Endothelial cell of umbilical vein (primary cell): ENCODE measurements around the gene RAB44. TPM values are rescaled to one million over a fixed set of nuclear protein-coding genes. Genes with fewer than 3 reads are reported as not detected.

Experiments
- BruUV-seq: library from RNA; stranded (reverse); fragments of 400-500 nt; replicated peaks from 2 replicates; lab custom pipeline; 2021; lab: Mats Ljungman, UMichigan
- CTCF ChIA-PET: fragments of 300-600, 350-600 bp; sonication (Branson Sonifier 250); formaldehyde crosslinking; loops from one replicate; lab custom pipeline; 2021; ENCODE audit warnings: antibody characterized with exemption, inconsistent platforms; lab: Charles Lee
- POLR2A ChIA-PET: fragments of 300-600, 350-600 bp; sonication (Branson Sonifier 250); formaldehyde crosslinking; loops from one replicate; lab custom pipeline; 2021; ENCODE audit warnings: antibody characterized with exemption, inconsistent platforms; lab: Charles Lee
- DNase-seq: peaks from one replicate; pipeline ENCODE4 v3.0.0-alpha.2; 2011; ENCODE audit warnings: low read depth, low spot score
- FAIRE-seq: peaks from 2 replicates; lab custom pipeline; 2011; peaks lifted over from hg19 to GRCh38; lab: Jason Lieb, UNC
- H2AFZ ChIP-seq: 2 replicates; pipeline ENCODE4 v1.6.0; 2012; ENCODE audit warnings: low read depth, low read length, control low read depth, inconsistent platforms
- H3K27ac ChIP-seq: 2 replicates; pipeline ENCODE4 v1.5.1; 2011; ENCODE audit warnings: low read depth, mild to moderate bottlenecking, control low read depth, low read length, moderate library complexity; ENCODE audit not compliant: insufficient read depth
- H3K27me3 ChIP-seq, 2 experiments: 2 replicates each; pipeline versions ENCODE4 v1.6.0 to v1.6.1; 2011; ENCODE audit warnings: low read length in 2 of 2, mixed read lengths in 1 of 2; ENCODE audit not compliant: control insufficient read depth in 2 of 2, insufficient read depth in 2 of 2
- H3K36me3 ChIP-seq, 2 experiments: 2 replicates in 1 of 2; 3 replicates in 1 of 2; pipeline ENCODE4 v1.5.1; 2011; ENCODE audit warnings: low read length in 2 of 2, mild to moderate bottlenecking in 1 of 2, moderate library complexity in 1 of 2; ENCODE audit not compliant: control insufficient read depth in 2 of 2, insufficient read depth in 2 of 2; ENCODE audit errors: extremely low read depth in 1 of 2
- H3K4me1 ChIP-seq: 3 replicates; pipeline ENCODE4 v1.5.1; 2011; ENCODE audit warnings: mild to moderate bottlenecking, low read length; ENCODE audit not compliant: control insufficient read depth, insufficient read depth; ENCODE audit errors: extremely low read depth
- H3K4me2 ChIP-seq: 2 replicates; pipeline ENCODE4 v1.6.1; 2011; ENCODE audit warnings: low read length, control low read depth, mixed read lengths; ENCODE audit not compliant: insufficient read depth
- H3K4me3 ChIP-seq, 3 experiments: fragments of 200-600 bp in 1 of 3; sonication (generic), shearing (Covaris generic) in 1 of 3; replicated peaks in 1 of 3; 2 replicates each; pipeline ENCODE4 v1.5.1; 2011 to 2016; ENCODE audit warnings: control low read depth in 3 of 3, low read length in 3 of 3, mild to moderate bottlenecking in 2 of 3, inconsistent platforms in 1 of 3, low read depth in 1 of 3, moderate library complexity in 1 of 3; ENCODE audit not compliant: insufficient read depth in 1 of 3
- H3K79me2 ChIP-seq: 2 replicates; pipeline ENCODE4 v1.6.0; 2012; ENCODE audit warnings: low read length, inconsistent platforms; ENCODE audit not compliant: control insufficient read depth, insufficient read depth
- H3K9ac ChIP-seq: replicated peaks from 2 replicates; pipeline ENCODE3; 2011; ENCODE audit warnings: low read length, control low read depth; ENCODE audit not compliant: insufficient read depth; ENCODE audit errors: extremely low read depth
- H3K9me1 ChIP-seq: replicated peaks from 3 replicates; pipeline ENCODE4 v1.6.0; 2011; ENCODE audit warnings: mild to moderate bottlenecking, low read length; ENCODE audit not compliant: control insufficient read depth, insufficient read depth; ENCODE audit errors: extremely low read depth
- H3K9me3 ChIP-seq: replicated peaks from 2 replicates; pipeline ENCODE4 v1.5.1; 2012; ENCODE audit warnings: low read length, inconsistent platforms; ENCODE audit not compliant: control insufficient read depth, insufficient read depth
- H4K20me1 ChIP-seq: replicated peaks from 2 replicates; pipeline ENCODE3; 2011; ENCODE audit warnings: mild to moderate bottlenecking, low read length; ENCODE audit not compliant: control insufficient read depth, insufficient read depth; ENCODE audit errors: extremely low read depth
- CTCF ChIP-seq, 2 donors: IDR thresholded peaks; 1 replicate in 1 of 2; 2 replicates in 1 of 2; pipeline ENCODE4 v1.5.1; 2011; ENCODE audit warnings: low read length in 2 of 2, mild to moderate bottlenecking in 2 of 2, moderate library complexity in 2 of 2, control low read depth in 1 of 2, inconsistent platforms in 1 of 2, low read depth in 1 of 2; ENCODE audit not compliant: insufficient read depth in 1 of 2; ENCODE audit errors: extremely low read depth in 1 of 2
- EZH2 ChIP-seq: IDR thresholded peaks from 2 replicates; pipeline ENCODE4 v1.6.1; 2012; ENCODE audit warnings: borderline replicate concordance, low read depth, mild to moderate bottlenecking, moderate library complexity, low read length, inconsistent platforms; ENCODE audit not compliant: severe bottlenecking
- FOS ChIP-seq: IDR thresholded peaks from 2 replicates; pipeline ENCODE4 v1.6.1; 2011; ENCODE audit warnings: mild to moderate bottlenecking, low read length, moderate library complexity, borderline replicate concordance; ENCODE audit not compliant: insufficient read depth
- GATA2 ChIP-seq: IDR thresholded peaks from 2 replicates; pipeline ENCODE4 v1.7.0; 2011; ENCODE audit warnings: low read depth, mild to moderate bottlenecking, moderate library complexity, mixed read lengths, low read length; ENCODE audit not compliant: insufficient read length, insufficient read depth
- JUN ChIP-seq: IDR thresholded peaks from 2 replicates; pipeline ENCODE4 v1.6.1; 2011; ENCODE audit warnings: borderline replicate concordance, low read depth; ENCODE audit not compliant: insufficient read length, insufficient read depth
- MYC ChIP-seq: IDR thresholded peaks from one replicate; pipeline ENCODE4 v1.6.1; 2011; ENCODE audit warnings: mild to moderate bottlenecking, low read depth, low read length
- POLR2A ChIP-seq: IDR thresholded peaks from 2 replicates; pipeline ENCODE4 v1.6.1; 2012; ENCODE audit warnings: low read depth, mild to moderate bottlenecking, control low read depth, low read length
- POLR2AphosphoS5 ChIP-seq: IDR thresholded peaks from 2 replicates; pipeline ENCODE4 v1.6.1; 2012; ENCODE audit warnings: low read depth, mild to moderate bottlenecking, control low read depth, low read length, moderate library complexity; ENCODE audit not compliant: insufficient read depth
- dilution Hi-C: fragments of 300-500 bp; cut with MboI; formaldehyde crosslinking; loops from one replicate; pipeline ENCODE4 v1.15.0; 2019; ENCODE audit warnings: low sequenced_read_pairs; ENCODE audit not compliant: extremely low pct_ligation_motif_present
- intact Hi-C: fragments of 100-400 bp; cut with micrococcal nuclease; formaldehyde crosslinking; loops from one replicate; pipeline ENCODE4 v1.10.0; 2022
- polyA plus RNA-seq, 4 experiments: library from polyadenylated mRNA; depleted of rRNA in 3 of 4; stranded (reverse) in 3 of 4; unstranded in 1 of 4; fragments of >200 nt; gene quantifications; 2 replicates each; pipeline versions ENCODE4 v1.2.1 to v1.2.3, GENCODE V29; 2011 to 2012; ENCODE audit warnings: missing spikeins in 1 of 4
- total RNA-seq: library from RNA; stranded (reverse); gene quantifications from 2 replicates; pipeline ENCODE4 v1.2.3, GENCODE V29; 2021
- TF ChIP-seq, protein P1 (sequence below): IDR thresholded peaks from 2 replicates; pipeline ENCODE4 v1.6.1; 2011; ENCODE audit not compliant: insufficient read depth, insufficient read length

RAB44 gene
- total and polyA plus RNA-seq, 2 donors (not counting 3 experiments of a cell fraction or from before 2014, with no cell fraction given), result 0.03 to 0.11 TPM

DNA sequence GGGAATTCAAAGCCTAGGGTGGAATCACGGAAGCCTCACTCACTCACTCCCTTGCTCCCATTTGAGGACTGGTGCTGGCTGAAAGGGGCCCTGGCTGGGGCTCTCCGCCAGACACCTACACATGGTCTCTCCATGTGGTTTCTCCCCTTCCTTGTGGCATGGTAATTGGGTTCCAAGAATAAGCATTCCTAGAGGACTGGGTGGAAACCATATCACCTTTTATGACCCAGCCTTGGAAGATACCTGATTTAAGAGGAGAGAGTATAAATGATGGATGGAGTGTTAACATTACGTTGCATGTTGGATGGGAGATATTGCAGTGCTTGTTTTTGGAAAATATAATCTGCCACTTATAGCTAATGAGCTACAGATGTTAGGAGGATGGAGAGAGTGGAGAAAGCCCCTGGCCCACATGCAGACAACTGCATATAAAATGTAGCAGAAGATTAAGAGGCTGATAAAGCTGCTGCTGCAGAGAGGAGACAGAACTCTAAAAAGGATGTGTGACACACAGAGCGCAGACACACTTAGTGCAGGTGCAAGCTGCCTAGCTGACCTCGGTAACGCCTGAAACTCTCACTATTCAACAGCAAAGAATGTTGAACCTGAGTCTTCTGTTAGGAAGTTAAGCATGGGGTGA, 42.4 kb upstream of the RAB44 start:
- no TSS peak for BruUV-seq
- no peak for FAIRE-seq
- Histone ChIP-seq H3K27me3 (peaks cover 16 to 22% of the 10 kb centered on the region in 2 experiments), H3K79me2 (no peaks in the 10 kb centered on the region), H3K9me3 (no peaks in the 10 kb centered on the region), H4K20me1 (no peaks in the 10 kb centered on the region), H3K4me1 (peaks cover under 1% of the 10 kb centered on the region), H2AFZ (no peak overlapping the region), H3K27ac (no peak overlapping the region), H3K36me3 (no peaks in the 10 kb centered on the region), H3K4me2 (no peak overlapping the region), H3K4me3 (no peak overlapping the region), H3K9me1 (no peaks in the 10 kb centered on the region), H3K9ac (no peak overlapping the region)
- TF ChIP-seq EZH2 (no peak), CTCF (IDR thresholded peaks at IDR 0.05; ENCODE audit: extremely low read depth in 1 of 2, insufficient read depth in 1 of 2, low read depth in 1 of 2, low read length in 2 of 2) (no peak), JUN (no peak), FOS (no peak), POLR2AphosphoS5 (no peak), POLR2A (no peak), MYC (no peak), GATA2 (no peak)
- TF ChIP-seq, protein P1, sequence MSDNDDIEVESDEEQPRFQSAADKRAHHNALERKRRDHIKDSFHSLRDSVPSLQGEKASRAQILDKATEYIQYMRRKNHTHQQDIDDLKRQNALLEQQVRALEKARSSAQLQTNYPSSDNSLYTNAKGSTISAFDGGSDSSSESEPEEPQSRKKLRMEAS, result no peak
- ChIA-PET CTCF (interaction anchor here (1.2 to 1.4 kb wide), 2 partner anchors 9 to 18 kb away, joined by 3 to 4 read pairs; no protein-coding TSS in a partner anchor), POLR2A (no interaction called here)
- DNase-seq, result no peak
- dilution Hi-C loops, result no loop called here
- intact Hi-C loops, result no loop called here
